Vagina (tissue), 2 donors: ENCODE results near the gene NAT9.

Source experiments
- CTCF ChIP-seq, 3 experiments: fragments of 450-650 bp in 2 of 3; fragments of 200-600 bp in 1 of 3; sonication (generic) in 1 of 3; IDR thresholded peaks; one replicate each; pipeline ENCODE4 v1.5.1; 2017 to 2019; ENCODE audit warnings: antibody characterized with exemption in 3 of 3, mild to moderate bottlenecking in 2 of 3, moderate library complexity in 2 of 3
- POLR2A ChIP-seq, 2 donors: fragments of 450-650 bp; IDR thresholded peaks; one replicate each; pipeline ENCODE4 v1.6.1; 2017; ENCODE audit warnings: antibody characterized with exemption in 2 of 2, mild to moderate bottlenecking in 2 of 2, moderate library complexity in 2 of 2
- POLR2AphosphoS5 ChIP-seq, 2 donors: sonication (generic); formaldehyde crosslinking; IDR thresholded peaks; one replicate each; pipeline ENCODE4 v1.9.0; 2017; ENCODE audit warnings: antibody characterized with exemption in 2 of 2, mild to moderate bottlenecking in 2 of 2, low read depth in 1 of 2; ENCODE audit not compliant: insufficient read depth in 1 of 2

DNA sequence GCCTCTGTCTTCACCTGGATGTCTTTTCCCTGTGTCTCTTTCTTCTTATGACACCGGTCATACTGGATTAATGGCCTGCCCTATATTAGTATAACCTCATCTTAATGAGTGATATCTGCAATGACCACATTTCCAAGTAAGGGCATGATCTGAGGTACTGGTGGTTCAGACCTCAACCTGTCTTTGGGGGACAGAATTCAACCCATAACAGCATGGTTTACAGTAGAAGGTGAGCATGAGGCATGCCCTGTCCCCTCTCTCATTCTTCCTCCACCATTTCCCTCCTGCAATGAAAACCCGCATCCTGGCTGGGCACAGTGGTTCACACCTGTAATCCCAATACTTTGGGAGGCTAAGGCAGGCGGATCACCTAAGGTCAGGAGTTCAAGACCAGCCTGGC, 41.9 kb downstream of the NAT9 start:
- TF ChIP-seq CTCF (IDR thresholded peaks at IDR 0.05) (no peak), POLR2AphosphoS5 (IDR thresholded peaks at IDR 0.05; ENCODE audit: insufficient read depth in 1 of 2, low read depth in 1 of 2) (no peak), POLR2A (IDR thresholded peaks at IDR 0.05) (no peak)
